LHCN-M2 (cell line): Measurements from ENCODE around the gene ANKRD26. TPM values are rescaled to one million over a fixed set of nuclear protein-coding genes. Genes with fewer than 3 reads are reported as not detected.

Experiments
- DNase-seq: peaks from one replicate; pipeline ENCODE4 v3.0.0-alpha.2; 2012; ENCODE audit warnings: low read depth
- total RNA-seq: library from RNA; depleted of rRNA; stranded (reverse); fragments of >200 nt; gene quantifications from 2 replicates; pipeline ENCODE4 v1.2.3, GENCODE V29; 2014; rRNA removed

ANKRD26 gene
- total RNA-seq, 1 experiment from 2014 or later, result 9.9 TPM

DNA sequence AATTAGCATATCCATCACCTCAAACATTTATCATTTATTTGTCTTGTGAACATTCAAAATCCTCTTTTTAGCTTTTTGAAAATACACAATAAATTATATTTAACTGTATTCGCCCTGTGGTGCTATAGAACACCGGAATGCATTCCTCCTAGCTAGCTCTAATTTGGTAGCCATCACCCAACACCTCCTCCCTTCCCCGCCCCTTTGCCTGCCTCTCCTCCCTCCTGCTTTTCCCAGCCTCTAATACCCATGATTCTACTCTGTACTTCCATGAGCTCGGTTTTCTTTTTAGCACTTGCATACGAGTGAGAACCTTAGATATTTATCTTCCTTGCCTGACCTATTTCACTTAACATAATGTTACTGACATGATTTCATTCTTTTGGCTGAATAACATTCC lies 80.1 kb downstream of the ANKRD26 start:
- no peak for DNase-seq

- DNase-seq, result no peak
Observed at GRCh38 chr10:27019827-27020226, 80.5 kb downstream of the ANKRD26 start.

DNA sequence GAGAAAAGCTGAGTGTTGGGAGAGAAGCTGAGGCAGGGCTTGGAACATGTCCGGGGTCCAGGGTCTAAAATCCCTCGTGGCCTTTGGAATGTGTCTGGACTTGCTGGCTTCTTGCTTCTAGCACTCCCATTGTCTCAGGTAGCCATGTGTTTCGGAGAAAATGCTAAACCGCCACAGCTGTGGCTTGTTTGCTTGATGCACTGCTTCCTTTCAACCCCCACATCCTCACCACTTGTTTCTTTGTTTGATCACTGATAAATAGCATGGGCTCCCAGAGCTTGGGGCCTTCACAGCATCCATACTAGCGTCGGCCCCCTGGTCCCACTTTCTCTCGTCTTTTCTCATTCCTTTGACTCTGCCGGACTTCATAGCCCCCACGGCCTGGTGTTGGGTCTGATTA lies 102.7 kb downstream of the ANKRD26 start:
- no peak for DNase-seq

DNA sequence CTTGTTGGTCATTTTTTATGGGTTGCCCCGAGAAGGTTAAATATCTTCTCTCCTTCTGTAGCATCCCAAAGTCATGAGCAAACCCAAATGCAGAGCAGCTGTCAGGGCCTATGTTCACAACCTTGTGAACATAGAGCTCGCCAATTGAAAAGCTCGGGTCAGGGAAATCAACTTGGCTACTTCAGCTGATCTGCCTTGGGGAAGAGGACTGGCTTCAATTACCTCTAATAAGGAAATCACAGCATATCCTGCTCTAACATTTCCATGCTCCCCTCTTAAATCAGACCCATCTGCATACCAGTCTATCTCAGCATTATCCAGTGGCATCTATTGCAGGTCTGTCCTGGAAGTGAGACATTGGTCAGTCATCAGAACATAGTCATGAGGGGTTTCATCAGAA lies 105.6 kb downstream of the ANKRD26 start:
- no peak for DNase-seq

- no peak for DNase-seq
Observed at GRCh38 chr10:26987851-26988250, 112.4 kb downstream of the ANKRD26 start.

GRCh38 chr10:26983156-26983555 lies 117.1 kb downstream of the ANKRD26 start:
- peak; percentile 7 for DNase-seq

GRCh38 chr10:26982058-26982457 lies 118.2 kb downstream of the ANKRD26 start:
- no peak for DNase-seq

GRCh38 chr10:26981232-26981824 lies 119.0 kb downstream of the ANKRD26 start:
- DNase-seq, result no peak

GRCh38 chr10:26978519-26978918 lies 121.8 kb downstream of the ANKRD26 start:
- DNase-seq, result no peak

DNA sequence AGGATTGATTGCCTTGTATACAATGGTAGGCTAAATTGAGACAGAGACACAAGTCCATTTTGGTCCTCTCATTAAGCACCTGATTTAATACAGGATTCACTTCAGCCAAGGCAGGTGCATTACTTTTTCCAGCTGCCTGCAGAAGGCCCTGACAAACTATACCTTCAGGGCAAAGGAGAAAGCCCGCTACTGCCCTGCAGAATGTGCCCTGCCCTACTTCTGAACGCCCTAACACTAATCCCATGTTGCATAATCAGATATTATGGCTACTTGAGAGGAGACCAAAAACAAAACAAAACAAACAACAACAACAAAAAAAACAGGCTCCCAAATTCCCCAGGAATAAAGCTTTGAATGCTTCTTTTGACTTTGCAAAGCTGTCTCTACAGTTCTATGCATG lies 122.7 kb downstream of the ANKRD26 start:
- DNase-seq, result no peak

- DNase-seq, result no peak
Observed at GRCh38 chr10:26970667-26971066, 129.6 kb downstream of the ANKRD26 start.

- no peak for DNase-seq
Observed at GRCh38 chr10:26969145-26969926, 131.0 kb downstream of the ANKRD26 start.

DNA sequence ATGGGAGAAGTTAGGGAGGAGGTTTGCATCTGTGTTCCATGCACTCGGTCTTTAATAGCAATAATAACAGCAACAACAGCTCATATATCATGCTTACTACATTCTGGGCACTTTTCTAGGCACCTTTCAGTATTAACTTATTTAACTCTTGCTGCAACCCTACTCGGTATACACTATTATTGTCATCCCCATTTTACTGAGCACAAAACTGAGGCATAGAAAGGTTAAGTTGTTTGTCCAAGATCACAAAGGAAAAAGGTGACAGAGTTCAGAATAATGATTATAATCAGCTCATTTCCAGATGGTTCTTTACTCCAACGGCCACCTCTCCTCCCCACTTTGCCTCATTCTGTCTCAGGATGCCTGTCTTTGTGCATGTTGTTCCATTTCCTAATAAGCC lies 137.5 kb downstream of the ANKRD26 start:
- no peak for DNase-seq

DNA sequence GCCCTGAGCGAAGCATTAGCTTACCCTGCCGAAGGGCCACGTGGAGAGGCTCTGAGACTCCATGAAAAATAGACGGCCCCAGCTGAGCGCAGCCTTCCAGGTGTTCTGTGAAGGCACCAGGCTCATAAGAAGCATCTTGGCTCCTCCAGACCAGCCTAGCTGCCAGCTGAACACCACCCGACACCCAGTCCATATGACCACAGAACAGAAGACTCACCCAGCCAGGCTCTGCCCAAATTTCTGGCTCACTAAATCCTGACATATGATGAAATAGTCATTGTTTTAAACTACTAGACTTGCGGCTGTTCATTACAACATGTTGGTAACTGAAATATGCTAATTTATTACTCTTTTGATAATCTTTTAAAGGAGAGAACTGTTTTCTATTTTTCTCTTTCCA lies 140.0 kb downstream of the ANKRD26 start:
- peak; percentile 6 for DNase-seq

- DNase-seq, result no peak
Observed at GRCh38 chr10:26959841-26960240, 140.5 kb downstream of the ANKRD26 start.

Other genes with a start within 250 kb of the ANKRD26 start
- 29.0 and 42.8 TPM in 2 replicates for gene ABI1, start 239.5 kb downstream of the ANKRD26 start, total RNA-seq
- gene YME1L1, start 53.9 kb upstream of the ANKRD26 start, total RNA-seq, result 117 and 119 TPM in 2 replicates
- 39.6 and 43.1 TPM in 2 replicates for gene MASTL, start 54.9 kb upstream of the ANKRD26 start, total RNA-seq
- 35.3 and 42.3 TPM in 2 replicates for gene ACBD5, start 140.3 kb upstream of the ANKRD26 start, total RNA-seq